ENCODE data around the gene KLHL7.

Gene KLHL7

GRCh38 chr7:23135755-23136154, 30.2 kb downstream of the KLHL7 start:
- Histone ChIP-seq H3K36me3 (ENCODE audit: control insufficient read depth, insufficient read depth, low read length, severe bottlenecking) (peaks cover 12% of the 10 kb centered on the region), H3K4me1 (ENCODE audit: control insufficient read depth, insufficient read depth, low read length) (peaks cover 5% of the 10 kb centered on the region), H3K9me3 (ENCODE audit: control insufficient read depth, low read length) (no peaks in the 10 kb centered on the region), H3K27me3 (replicated peaks; ENCODE audit: control insufficient read depth, insufficient read depth, low read length) (no peaks in the 10 kb centered on the region), H3K4me3 (ENCODE audit: low read length) (no peak overlapping the region), H3K9ac (ENCODE audit: low read length) (no peak overlapping the region)
- DNase-seq (ENCODE audit: low read depth): no peak

- Histone ChIP-seq H3K4me3 (ENCODE audit: low read length) (no peak overlapping the region), H3K4me1 (ENCODE audit: control insufficient read depth, insufficient read depth, low read length) (peaks cover 5% of the 10 kb centered on the region), H3K9ac (ENCODE audit: low read length) (no peak overlapping the region), H3K27me3 (replicated peaks; ENCODE audit: control insufficient read depth, insufficient read depth, low read length) (no peaks in the 10 kb centered on the region), H3K36me3 (ENCODE audit: control insufficient read depth, insufficient read depth, low read length, severe bottlenecking) (peaks cover 11% of the 10 kb centered on the region), H3K9me3 (ENCODE audit: control insufficient read depth, low read length) (no peaks in the 10 kb centered on the region)
- peak; percentile 26 for DNase-seq (ENCODE audit: low read depth)
These were observed 30.6 kb downstream of the KLHL7 start for GRCh38 chr7:23136216-23136615.

- Histone ChIP-seq H3K9me3 (ENCODE audit: control insufficient read depth, low read length) (no peaks in the 10 kb centered on the region), H3K4me3 (ENCODE audit: low read length) (no peak overlapping the region), H3K4me1 (ENCODE audit: control insufficient read depth, insufficient read depth, low read length) (no peaks in the 10 kb centered on the region), H3K36me3 (ENCODE audit: control insufficient read depth, insufficient read depth, low read length, severe bottlenecking) (peaks cover 18% of the 10 kb centered on the region), H3K27me3 (replicated peaks; ENCODE audit: control insufficient read depth, insufficient read depth, low read length) (no peaks in the 10 kb centered on the region), H3K9ac (ENCODE audit: low read length) (no peak overlapping the region)
- DNase-seq (ENCODE audit: low read depth): no peak
These were observed 52.1 kb downstream of the KLHL7 start for GRCh38 chr7:23157679-23158078.

DNA sequence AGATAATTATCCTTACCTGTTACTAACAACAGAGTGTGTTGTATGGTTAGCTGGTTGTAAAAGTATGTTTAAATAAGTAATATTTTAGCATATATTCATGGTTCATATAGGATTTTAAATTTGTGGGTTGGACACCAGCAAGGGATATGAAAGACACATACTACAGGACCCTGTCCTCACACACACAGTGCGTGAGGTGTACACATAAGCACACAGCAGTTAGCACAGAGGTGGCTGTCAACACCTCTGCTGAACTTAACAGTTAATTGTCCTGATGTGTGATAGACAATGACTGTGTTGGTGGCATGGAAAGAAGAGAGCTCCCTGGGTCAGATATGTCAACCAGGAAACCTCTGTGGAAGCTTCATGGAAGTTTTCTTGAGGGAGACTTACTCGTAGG, 53.0 kb downstream of the KLHL7 start:
- Histone ChIP-seq H3K4me3 (ENCODE audit: low read length) (no peak overlapping the region), H3K27me3 (replicated peaks; ENCODE audit: control insufficient read depth, insufficient read depth, low read length) (no peaks in the 10 kb centered on the region), H3K9me3 (ENCODE audit: control insufficient read depth, low read length) (no peaks in the 10 kb centered on the region), H3K36me3 (ENCODE audit: control insufficient read depth, insufficient read depth, low read length, severe bottlenecking) (peaks cover 11% of the 10 kb centered on the region), H3K4me1 (ENCODE audit: control insufficient read depth, insufficient read depth, low read length) (no peaks in the 10 kb centered on the region), H3K9ac (ENCODE audit: low read length) (no peak overlapping the region)
- DNase-seq (ENCODE audit: low read depth): no peak

DNA sequence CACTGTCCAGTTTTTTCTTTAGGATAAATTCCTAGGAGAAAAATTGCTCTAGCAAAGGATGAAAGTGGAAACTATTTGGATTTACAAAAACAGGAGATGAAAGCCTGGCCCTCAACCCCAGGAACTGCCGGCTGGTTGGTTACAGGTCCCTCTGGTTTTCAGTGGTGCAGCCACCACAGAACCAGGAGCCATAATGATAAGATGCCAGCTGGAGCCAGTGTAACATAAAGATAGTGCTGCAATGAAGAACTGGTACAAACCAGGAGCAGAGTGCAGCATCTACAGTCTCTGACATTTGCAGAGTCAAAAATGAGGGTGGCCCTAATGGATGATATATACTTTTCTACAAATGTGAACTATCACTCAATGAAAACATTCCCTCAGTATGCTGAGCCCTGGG, 55.9 kb downstream of the KLHL7 start:
- H3K27me3 ChIP-seq (replicated peaks; ENCODE audit: control insufficient read depth, insufficient read depth, low read length): no peaks in the 10 kb centered on the region
- no peak overlapping the region for H3K9ac ChIP-seq (ENCODE audit: low read length)
- no peaks in the 10 kb centered on the region for H3K36me3 ChIP-seq (ENCODE audit: control insufficient read depth, insufficient read depth, low read length, severe bottlenecking)
- DNase-seq (ENCODE audit: low read depth): no peak
- H3K4me1 ChIP-seq (ENCODE audit: control insufficient read depth, insufficient read depth, low read length): no peaks in the 10 kb centered on the region
- no peak overlapping the region for H3K4me3 ChIP-seq (ENCODE audit: low read length)
- H3K9me3 ChIP-seq (ENCODE audit: control insufficient read depth, low read length): no peaks in the 10 kb centered on the region

- DNase-seq (ENCODE audit: low read depth): no peak
- Histone ChIP-seq H3K4me1 (ENCODE audit: control insufficient read depth, insufficient read depth, low read length) (no peaks in the 10 kb centered on the region), H3K4me3 (ENCODE audit: low read length) (no peak overlapping the region), H3K9me3 (ENCODE audit: control insufficient read depth, low read length) (no peaks in the 10 kb centered on the region), H3K9ac (ENCODE audit: low read length) (no peak overlapping the region), H3K36me3 (ENCODE audit: control insufficient read depth, insufficient read depth, low read length, severe bottlenecking) (peaks cover 12% of the 10 kb centered on the region), H3K27me3 (replicated peaks; ENCODE audit: control insufficient read depth, insufficient read depth, low read length) (no peaks in the 10 kb centered on the region)
These were observed 59.3 kb downstream of the KLHL7 start for GRCh38 chr7:23164846-23165245.

GRCh38 chr7:23165316-23165715, 59.7 kb downstream of the KLHL7 start:
- no peaks in the 10 kb centered on the region for H3K4me1 ChIP-seq (ENCODE audit: control insufficient read depth, insufficient read depth, low read length)
- no peak overlapping the region for H3K4me3 ChIP-seq (ENCODE audit: low read length)
- DNase-seq (ENCODE audit: low read depth): no peak
- H3K9me3 ChIP-seq (ENCODE audit: control insufficient read depth, low read length): no peaks in the 10 kb centered on the region
- H3K9ac ChIP-seq (ENCODE audit: low read length): no peak overlapping the region
- no peaks in the 10 kb centered on the region for H3K27me3 ChIP-seq (replicated peaks; ENCODE audit: control insufficient read depth, insufficient read depth, low read length)
- H3K36me3 ChIP-seq (ENCODE audit: control insufficient read depth, insufficient read depth, low read length, severe bottlenecking): peaks cover 12% of the 10 kb centered on the region

DNA sequence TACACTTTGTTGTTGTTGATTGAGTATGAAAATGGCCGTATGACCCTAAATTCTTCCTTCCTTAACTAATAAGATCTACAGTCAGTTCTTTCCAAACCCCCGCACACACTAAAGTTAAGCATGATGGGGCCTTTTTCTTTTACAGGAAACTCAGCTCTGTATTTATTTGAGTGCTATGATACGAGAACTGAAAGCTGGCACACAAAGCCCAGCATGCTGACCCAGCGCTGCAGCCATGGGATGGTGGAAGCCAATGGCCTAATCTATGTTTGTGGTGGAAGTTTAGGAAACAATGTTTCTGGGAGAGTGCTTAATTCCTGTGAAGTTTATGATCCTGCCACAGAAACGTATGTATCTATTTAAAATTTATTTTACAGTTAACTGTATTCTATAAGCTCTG, 62.1 kb downstream of the KLHL7 start:
- Histone ChIP-seq H3K36me3 (ENCODE audit: control insufficient read depth, insufficient read depth, low read length, severe bottlenecking) (peaks cover 12% of the 10 kb centered on the region), H3K4me3 (ENCODE audit: low read length) (no peak overlapping the region), H3K4me1 (ENCODE audit: control insufficient read depth, insufficient read depth, low read length) (peaks cover under 1% of the 10 kb centered on the region), H3K9ac (ENCODE audit: low read length) (no peak overlapping the region), H3K27me3 (replicated peaks; ENCODE audit: control insufficient read depth, insufficient read depth, low read length) (no peaks in the 10 kb centered on the region), H3K9me3 (ENCODE audit: control insufficient read depth, low read length) (no peaks in the 10 kb centered on the region)
- DNase-seq (ENCODE audit: low read depth): no peak

GRCh38 chr7:23168111-23168885, 62.7 kb downstream of the KLHL7 start:
- H3K36me3 ChIP-seq (ENCODE audit: control insufficient read depth, insufficient read depth, low read length, severe bottlenecking): peaks cover 12% of the 10 kb centered on the region
- H3K4me3 ChIP-seq (ENCODE audit: low read length): no peak overlapping the region
- H3K9ac ChIP-seq (ENCODE audit: low read length): no peak overlapping the region
- H3K9me3 ChIP-seq (ENCODE audit: control insufficient read depth, low read length): no peaks in the 10 kb centered on the region
- H3K27me3 ChIP-seq (replicated peaks; ENCODE audit: control insufficient read depth, insufficient read depth, low read length): no peaks in the 10 kb centered on the region
- peaks cover 6% of the 10 kb centered on the region for H3K4me1 ChIP-seq (ENCODE audit: control insufficient read depth, insufficient read depth, low read length)
- no peak for DNase-seq (ENCODE audit: low read depth)

GRCh38 chr7:23175938-23176337, 70.4 kb downstream of the KLHL7 start:
- no peak for DNase-seq (ENCODE audit: low read depth)

GRCh38 chr7:23181684-23182553, 76.3 kb downstream of the KLHL7 start, which contains the start of gene NUP42:
Gene NUP42 (plus strand): TSS chr7:23182048. CDS start chr7:23182086, 38 bp downstream.
- Histone ChIP-seq H3K36me3 (ENCODE audit: control insufficient read depth, insufficient read depth, low read length, severe bottlenecking) (peaks cover 19% of the 10 kb centered on the region), H3K9ac (ENCODE audit: low read length) (peak within 1 kb of the TSS; percentile 97), H3K4me3 (ENCODE audit: low read length) (peak within 1 kb of the TSS; percentile 99), H3K4me1 (ENCODE audit: control insufficient read depth, insufficient read depth, low read length) (peaks cover 24% of the 10 kb centered on the region), H3K27me3 (replicated peaks; ENCODE audit: control insufficient read depth, insufficient read depth, low read length) (no peaks in the 10 kb centered on the region), H3K9me3 (ENCODE audit: control insufficient read depth, low read length) (no peaks in the 10 kb centered on the region)
- DNase-seq (ENCODE audit: low read depth): peak; percentile 100

More at GRCh38 chr7:23175938-23176337, 70.4 kb downstream of the KLHL7 start:
- Histone ChIP-seq H3K27me3 (replicated peaks; ENCODE audit: control insufficient read depth, insufficient read depth, low read length) (no peaks in the 10 kb centered on the region), H3K4me3 (ENCODE audit: low read length) (no peak overlapping the region), H3K9ac (ENCODE audit: low read length) (no peak overlapping the region), H3K9me3 (ENCODE audit: control insufficient read depth, low read length) (no peaks in the 10 kb centered on the region), H3K36me3 (ENCODE audit: control insufficient read depth, insufficient read depth, low read length, severe bottlenecking) (peaks cover 16% of the 10 kb centered on the region), H3K4me1 (ENCODE audit: control insufficient read depth, insufficient read depth, low read length) (peaks cover 10% of the 10 kb centered on the region)
